NCI-H2196 (cell line): ENCODE results near the gene KCNAB2.

Experiments
- DNase-seq: peaks from one replicate; lab custom pipeline; 2025; ENCODE audit not compliant: unreplicated experiment; lab: John Stamatoyannopoulos, UW

The KCNAB2 gene

DNA sequence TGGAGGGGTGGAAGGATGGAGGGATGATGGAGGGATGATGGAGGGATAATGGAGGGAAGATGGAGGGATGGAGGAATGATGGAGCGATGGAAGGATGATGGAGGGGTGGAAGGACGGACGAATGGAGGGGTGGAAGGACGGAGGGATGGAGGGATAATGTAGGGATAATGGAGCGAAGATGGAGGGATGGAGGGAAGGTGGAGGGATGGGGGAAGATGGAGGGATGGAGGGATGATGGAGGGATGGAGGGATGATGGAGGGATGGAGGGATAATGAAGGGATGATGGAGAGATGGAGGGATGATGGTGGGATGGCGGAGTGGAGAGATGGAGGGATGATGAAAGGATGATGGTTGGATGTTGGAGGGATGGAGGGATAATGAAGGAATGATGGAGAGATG is 61.3 kb downstream of the KCNAB2 start:
- no peak for DNase-seq

GRCh38 chr1:6107409-6108356 is 62.0 kb downstream of the KCNAB2 start:
- no peak for DNase-seq

DNA sequence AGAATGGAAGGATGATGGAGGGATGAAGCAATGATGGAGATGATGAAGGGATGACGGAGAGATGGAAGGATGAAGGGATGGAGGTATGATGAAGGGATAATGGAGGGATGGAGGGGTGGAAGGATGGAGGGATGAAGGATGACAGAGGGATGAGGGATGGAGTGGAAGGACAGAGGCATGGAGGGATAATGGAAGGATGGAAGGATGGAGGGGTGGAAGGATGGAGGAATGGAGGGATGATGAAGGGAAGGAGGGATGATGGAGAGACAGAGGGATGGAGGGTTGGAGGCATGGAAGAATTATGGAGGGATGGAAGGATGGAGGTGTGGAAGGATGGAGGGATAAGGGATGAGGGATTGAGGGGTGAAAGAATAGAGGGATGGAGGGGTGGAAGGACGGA is 62.8 kb downstream of the KCNAB2 start:
- no peak for DNase-seq

DNA sequence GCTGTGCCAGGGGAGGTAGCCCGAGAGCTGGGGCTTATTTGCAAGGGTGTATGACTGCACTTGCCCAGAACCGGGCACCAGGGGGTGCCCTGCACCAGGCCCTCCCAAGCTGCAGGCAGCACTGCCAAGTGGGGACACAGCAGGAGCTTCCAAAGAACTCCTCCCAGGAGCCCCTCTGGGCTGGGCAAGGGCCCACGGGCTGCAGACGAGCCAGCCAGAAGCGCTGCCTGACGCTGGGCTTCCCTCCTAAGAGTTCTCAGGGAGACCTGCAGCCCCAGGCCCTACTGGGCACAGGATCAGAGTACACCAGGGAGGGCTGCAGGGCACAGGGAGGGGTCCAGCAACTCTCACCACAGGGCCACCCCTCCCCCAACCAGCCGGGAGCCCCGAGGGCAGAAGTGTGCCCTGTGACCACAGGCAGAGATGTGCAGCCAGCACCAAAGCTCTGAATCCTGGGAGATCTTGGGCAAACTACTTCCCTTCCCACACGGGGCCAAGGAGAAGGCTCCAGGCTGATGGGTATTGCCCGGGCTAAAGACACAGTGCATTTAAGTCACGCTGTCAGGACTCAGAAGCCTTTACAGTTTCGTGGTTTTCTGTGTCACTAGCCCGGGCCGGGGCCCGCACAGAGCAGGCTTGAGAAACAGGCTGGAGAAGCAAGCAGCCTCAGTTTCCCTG is 63.4 kb downstream of the KCNAB2 start:
- peak; percentile 33 for DNase-seq

DNA sequence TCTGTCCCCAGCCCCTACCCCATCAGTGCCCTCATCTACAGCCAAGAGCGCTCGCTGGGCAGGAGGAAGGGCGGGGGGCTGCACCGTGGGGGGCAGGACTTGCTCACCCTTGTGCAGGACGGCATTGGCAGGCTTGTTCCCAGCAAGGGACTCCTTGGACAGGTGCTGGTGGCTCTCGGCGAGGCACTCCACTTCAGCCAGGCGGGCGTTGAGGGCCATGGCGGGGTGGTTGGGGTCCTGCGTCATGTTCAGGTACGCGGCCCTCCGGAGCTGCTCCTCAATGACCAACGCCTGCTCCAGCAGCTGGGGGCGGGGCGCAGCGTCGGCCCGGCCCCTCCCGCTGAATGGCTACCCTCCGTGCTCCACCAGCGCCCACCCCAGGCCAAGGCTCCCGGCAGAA is 64.0 kb downstream of the KCNAB2 start:
- no peak for DNase-seq

- DNase-seq = no peak
Observed at GRCh38 chr1:6110326-6110725, 64.6 kb downstream of the KCNAB2 start.

- DNase-seq = peak; percentile 46
Observed at GRCh38 chr1:6111571-6111970, 65.9 kb downstream of the KCNAB2 start.

DNA sequence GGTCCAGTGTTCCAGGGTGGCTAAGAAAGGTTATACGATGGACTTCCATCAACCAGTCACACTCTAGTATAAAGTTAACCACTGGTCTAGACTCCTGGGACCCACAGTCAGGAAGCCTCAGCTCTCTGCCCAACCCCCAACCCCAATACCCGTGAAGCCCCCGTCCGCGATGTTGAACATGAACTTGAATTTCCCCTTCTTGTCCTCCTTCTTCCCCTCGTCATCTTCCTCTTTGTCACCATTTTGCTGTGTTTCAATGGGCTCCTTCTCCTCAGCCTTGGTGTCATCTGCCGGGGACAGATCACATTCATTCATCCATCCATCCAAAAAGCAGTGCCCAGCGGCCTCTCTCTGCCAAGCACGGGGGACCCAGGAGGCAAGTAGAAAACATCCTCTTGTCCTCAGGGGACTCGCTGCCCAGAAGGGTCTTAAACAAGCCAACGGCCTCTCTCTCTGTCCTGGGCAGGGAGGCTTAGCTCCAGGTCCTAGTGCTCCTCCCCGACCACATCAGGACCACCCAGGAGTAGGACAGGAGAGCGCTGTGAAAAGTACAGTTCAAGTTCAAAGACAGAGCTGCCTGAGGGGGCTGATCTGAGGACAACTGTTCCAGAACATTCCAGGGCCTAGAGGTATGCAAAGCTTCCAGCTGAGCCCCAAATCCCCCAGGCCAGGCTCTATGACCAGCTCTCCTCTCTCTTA is 66.5 kb downstream of the KCNAB2 start:
- DNase-seq = no peak

DNA sequence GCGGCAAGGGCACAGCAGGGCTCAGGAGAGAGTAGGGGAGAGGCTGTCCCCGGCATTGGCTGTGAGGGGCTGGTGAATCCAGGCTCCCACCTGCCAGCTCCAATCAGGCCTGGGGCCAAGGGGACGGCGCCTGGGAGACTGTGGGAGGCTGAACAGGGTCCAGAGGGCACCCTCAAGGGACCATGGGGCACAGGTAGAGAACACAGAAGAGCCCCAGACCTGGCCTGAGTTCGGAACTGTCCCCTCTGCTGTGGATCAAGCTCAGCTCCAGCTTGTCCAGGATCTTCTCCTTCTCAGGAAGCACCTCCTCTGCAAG is 67.0 kb downstream of the KCNAB2 start:
- no peak for DNase-seq

DNA sequence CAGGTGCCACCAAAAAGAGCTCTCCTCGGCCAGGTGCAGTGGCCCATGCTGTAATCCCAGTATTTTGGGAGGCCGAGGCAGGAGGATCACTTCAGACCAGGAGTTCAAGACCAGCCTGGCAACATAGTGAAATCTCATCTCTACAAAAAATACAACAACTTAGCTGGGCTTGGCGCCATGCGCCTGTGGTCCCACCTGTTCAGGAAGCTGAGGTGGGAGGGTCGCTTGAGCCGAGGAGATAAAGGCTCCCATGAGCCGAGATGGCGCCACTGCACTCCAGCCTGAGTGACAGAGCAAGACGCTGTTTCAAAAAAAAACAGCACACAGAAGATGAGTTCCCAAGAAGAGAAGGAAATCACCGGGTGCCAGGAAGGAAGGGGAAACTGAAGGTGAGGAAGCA is 67.4 kb downstream of the KCNAB2 start:
- no peak for DNase-seq

- DNase-seq = no peak
Observed at GRCh38 chr1:6113745-6114144, 68.1 kb downstream of the KCNAB2 start.

- no peak for DNase-seq
Observed at GRCh38 chr1:6116137-6116536, 70.4 kb downstream of the KCNAB2 start.

- no peak for DNase-seq
Observed at GRCh38 chr1:6117064-6117463, 71.4 kb downstream of the KCNAB2 start.

DNA sequence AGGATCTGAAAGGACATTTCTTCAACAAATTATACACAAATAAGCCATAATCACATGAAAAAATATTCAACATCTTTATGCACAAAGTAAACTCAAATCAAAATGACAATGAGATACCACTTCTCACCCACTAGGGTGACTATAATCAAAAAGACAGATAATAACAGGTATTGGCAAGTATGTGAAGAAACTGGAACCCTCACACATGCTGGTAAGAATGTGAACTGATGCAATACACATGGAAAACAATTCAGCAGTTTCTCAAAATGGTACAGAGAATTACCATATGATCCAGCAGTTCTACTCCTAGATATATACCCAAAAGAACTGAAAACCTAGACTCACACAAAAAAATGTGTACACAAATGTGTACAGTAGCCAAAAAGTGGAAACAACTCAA is 71.9 kb downstream of the KCNAB2 start:
- DNase-seq = no peak

DNA sequence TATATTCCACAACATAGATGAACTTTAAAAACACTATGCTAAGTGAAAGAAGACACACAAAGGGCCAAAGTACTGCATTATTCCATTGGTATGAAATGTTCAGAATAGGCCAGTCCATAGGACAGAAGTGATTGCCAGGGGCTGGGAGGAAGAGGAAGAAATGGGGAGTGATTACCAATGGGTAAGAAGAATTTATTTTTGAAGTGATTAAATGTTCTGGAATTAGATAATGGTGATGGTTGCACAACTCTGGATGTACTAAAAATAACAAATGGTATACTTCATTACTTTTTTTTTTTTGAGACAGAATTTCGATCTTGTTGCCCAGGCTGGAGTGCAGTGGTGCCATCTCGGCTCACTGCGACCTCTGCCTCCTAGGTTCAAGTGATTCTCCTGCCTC is 72.7 kb downstream of the KCNAB2 start:
- DNase-seq = no peak

GRCh38 chr1:6121021-6121421 is 75.3 kb downstream of the KCNAB2 start:
- DNase-seq = no peak

- DNase-seq = no peak
Observed at GRCh38 chr1:6121651-6122370, 76.1 kb downstream of the KCNAB2 start.

GRCh38 chr1:6123083-6123482 is 77.4 kb downstream of the KCNAB2 start:
- DNase-seq = no peak

DNA sequence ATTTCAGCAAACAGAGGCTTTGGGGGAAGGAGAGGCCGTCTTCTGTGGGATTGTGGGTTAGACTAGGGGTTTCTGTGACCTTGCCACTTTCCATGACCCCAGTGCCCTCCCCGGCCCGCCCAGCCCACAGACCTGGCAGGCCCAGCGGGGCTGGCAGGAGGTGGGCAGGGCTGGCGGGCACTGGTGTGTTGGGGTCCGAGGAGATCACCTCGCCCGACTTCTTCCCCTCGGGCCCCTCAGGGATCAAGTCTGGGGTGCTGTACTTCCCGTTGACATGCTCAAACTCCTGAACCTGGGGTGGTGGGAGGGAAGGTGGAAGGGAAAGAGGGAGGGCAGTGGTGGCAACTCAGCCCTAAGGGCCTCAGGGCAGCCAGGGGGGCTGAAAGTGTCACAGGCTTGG is 78.1 kb downstream of the KCNAB2 start:
- DNase-seq = no peak

DNA sequence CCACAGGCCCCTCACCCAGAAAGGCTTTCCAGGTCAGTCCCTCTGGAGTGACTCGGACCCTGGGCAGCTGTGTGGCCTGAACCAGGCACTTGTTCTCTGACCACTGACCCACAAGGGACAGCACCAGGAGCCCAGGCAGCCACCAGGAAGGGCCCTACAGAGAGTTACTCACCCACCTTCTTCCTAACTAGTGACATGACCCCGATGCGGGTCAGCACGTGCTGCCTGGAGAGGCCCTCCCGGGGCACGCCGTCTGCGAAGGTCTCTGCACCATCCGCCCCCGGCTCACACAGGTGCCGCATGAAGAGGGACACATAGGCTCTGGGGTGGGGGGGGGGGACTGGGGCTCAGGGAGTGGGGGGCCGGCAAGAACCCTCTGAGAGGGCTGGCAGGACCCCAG is 78.7 kb downstream of the KCNAB2 start:
- no peak for DNase-seq

DNA sequence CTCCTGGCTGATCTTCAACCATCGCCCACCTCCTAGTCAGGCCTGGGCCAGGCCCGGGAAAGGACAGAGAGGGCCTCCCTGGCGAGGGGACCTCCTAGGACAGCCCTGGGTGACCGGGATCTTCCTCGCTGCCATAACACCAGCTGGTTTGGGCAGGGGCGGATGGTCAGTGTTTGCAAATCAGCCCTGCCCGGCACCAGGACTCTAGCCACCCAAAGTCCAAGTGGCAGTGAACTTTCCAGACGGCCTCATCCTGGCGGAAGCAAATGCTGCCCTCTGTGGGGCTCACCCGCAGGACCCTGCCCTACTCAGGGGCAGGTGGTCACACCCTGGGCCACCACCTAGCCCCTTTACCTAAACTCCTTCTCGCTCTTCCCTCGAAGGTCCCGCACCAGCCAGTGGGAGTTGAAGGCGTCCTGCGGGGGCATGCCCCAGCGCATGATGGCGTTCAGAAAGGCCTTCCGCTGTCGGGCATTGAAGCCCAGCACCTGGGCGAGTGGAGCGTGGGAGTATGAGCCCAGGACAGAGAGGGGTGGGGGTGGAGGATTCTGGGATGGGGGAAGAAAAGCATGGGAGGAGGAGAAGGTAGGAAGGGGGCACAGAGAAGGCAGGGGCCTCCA is 79.2 kb downstream of the KCNAB2 start:
- DNase-seq = no peak
